Esophagus squamous epithelium (tissue), 5 donors: ENCODE measurements around the gene ACIN1. TPM values are rescaled to one million over a fixed set of nuclear protein-coding genes. Genes with fewer than 3 reads are reported as not detected.

Experiments
- DNase-seq: peaks from one replicate; lab custom pipeline; 2025; lab: John Stamatoyannopoulos, UW
- H3K27ac ChIP-seq, 4 donors: fragments of 200-600 bp; sonication (generic); one replicate each; pipeline ENCODE4 v1.5.1; 2016 to 2019; ENCODE audit warnings: mild to moderate bottlenecking in 1 of 4
- H3K27me3 ChIP-seq, 4 donors: fragments of 200-600 bp; sonication (generic); 1 replicate in 3 of 4; 2 replicates in 1 of 4; pipeline versions ENCODE4 v1.5.1 to v1.6.0; 2017 to 2021; ENCODE audit warnings: antibody characterized with exemption in 1 of 4
- H3K36me3 ChIP-seq, 3 donors: fragments of 200-600 bp; sonication (generic); one replicate each; pipeline ENCODE4 v1.5.1; 2016 to 2019
- H3K4me1 ChIP-seq, 3 donors: fragments of 200-600 bp; sonication (generic); one replicate each; pipeline ENCODE4 v1.5.1; 2017 to 2019
- H3K4me3 ChIP-seq, 4 donors: fragments of 200-600 bp; sonication (generic); 1 replicate in 3 of 4; 2 replicates in 1 of 4; pipeline ENCODE4 v1.5.1; 2016 to 2019; ENCODE audit warnings: mild to moderate bottlenecking in 2 of 4, moderate library complexity in 1 of 4
- H3K9me3 ChIP-seq, 3 donors: fragments of 200-600 bp; sonication (generic); one replicate each; pipeline ENCODE4 v1.5.1; 2016 to 2019
- CTCF ChIP-seq, 6 experiments: fragments of 450-650 bp in 4 of 6; fragments of 200-600 bp in 2 of 6; sonication (generic) in 2 of 6; IDR thresholded peaks; one replicate each; pipeline ENCODE4 v1.5.1; 2016 to 2019; ENCODE audit warnings: antibody characterized with exemption in 6 of 6, mild to moderate bottlenecking in 4 of 6, moderate library complexity in 4 of 6
- POLR2A ChIP-seq, 4 donors: fragments of 450-650 bp; IDR thresholded peaks; one replicate each; pipeline ENCODE4 v1.6.1; 2017; ENCODE audit warnings: antibody characterized with exemption in 4 of 4, mild to moderate bottlenecking in 4 of 4, moderate library complexity in 3 of 4
- WGBS, 2 donors: methylation state at CpG; one replicate each; pipeline ENCODE4 v1.1.5; 2018; 5-methylcytosine and 5-hydroxymethylcytosine counted together
- intact Hi-C: fragments of 100-400 bp; cut with DNase I; formaldehyde crosslinking; loops from one replicate; pipeline ENCODE4 v1.15.0; 2022
- total RNA-seq, 4 donors: library from RNA; depleted of rRNA; stranded (reverse); fragments of >200 nt; gene quantifications; one replicate each; pipeline ENCODE4 v1.1.0, GENCODE V29; 2016
- donor health status: DM: yes; HTN: yes; CAD: no.

Gene ACIN1
- total RNA-seq, 4 donors from 2014 or later: 51.4 to 107 (median 83.0) TPM

GRCh38 chr14:23053426-23053825 lies 41.5 kb downstream of the ACIN1 start:
- 80 to 93% methylated on average over 1 to 6 of the region's 10 CpGs for WGBS, 2 donors

GRCh38 chr14:23052671-23053070 lies 42.3 kb downstream of the ACIN1 start:
- H3K4me1 ChIP-seq: peaks cover 11 to 21% (median 12%) of the 10 kb centered on the region in 3 donors
- WGBS, 2 donors: 72 to 92% methylated on average over 2 to 3 of the region's 3 CpGs
- no peak for DNase-seq
- peaks cover 0 to 2% (median 0%) of the 10 kb centered on the region in 4 donors for H3K27me3 ChIP-seq
- no peak for TF ChIP-seq POLR2A (IDR thresholded peaks at IDR 0.05)
- no peak for TF ChIP-seq CTCF (IDR thresholded peaks at IDR 0.05)
- H3K4me3 ChIP-seq: no peak overlapping the region
- H3K27ac ChIP-seq: no peak overlapping the region
- H3K9me3 ChIP-seq: no peaks in the 10 kb centered on the region
- no peaks in the 10 kb centered on the region for H3K36me3 ChIP-seq
- intact Hi-C loops: no loop called here

More at GRCh38 chr14:23053426-23053825, 41.5 kb downstream of the ACIN1 start:
- H3K27ac ChIP-seq: no peak overlapping the region
- H3K36me3 ChIP-seq: peaks cover 0 to 3% (median 0%) of the 10 kb centered on the region in 3 donors
- no peak overlapping the region for H3K4me3 ChIP-seq
- H3K9me3 ChIP-seq: no peaks in the 10 kb centered on the region
- peaks cover 12 to 28% (median 14%) of the 10 kb centered on the region in 3 donors for H3K4me1 ChIP-seq
- intact Hi-C loops: no loop called here
- DNase-seq: no peak
- TF ChIP-seq POLR2A (IDR thresholded peaks at IDR 0.05) (no peak), CTCF (IDR thresholded peaks at IDR 0.05) (no peak)
- H3K27me3 ChIP-seq: no peaks in the 10 kb centered on the region

GRCh38 chr14:23052182-23052623 lies 42.7 kb downstream of the ACIN1 start:
- Histone ChIP-seq H3K4me3 (no peak overlapping the region), H3K36me3 (no peaks in the 10 kb centered on the region), H3K27me3 (peaks cover 0 to 3% (median 0%) of the 10 kb centered on the region in 4 donors), H3K9me3 (no peaks in the 10 kb centered on the region), H3K27ac (no peak overlapping the region), H3K4me1 (peaks cover 11 to 19% (median 11%) of the 10 kb centered on the region in 3 donors)
- 52% methylated on average over 5 of the region's 14 CpGs; no CpG with 5 or more reads in 1 of the 2 donors for WGBS, 2 donors
- TF ChIP-seq POLR2A (IDR thresholded peaks at IDR 0.05) (no peak), CTCF (IDR thresholded peaks at IDR 0.05) (peak in 2 of 6 experiments; percentile 9 to 42)
- no peak for DNase-seq
- intact Hi-C loops: no loop called here

GRCh38 chr14:23051141-23052057 lies 43.5 kb downstream of the ACIN1 start:
- H3K9me3 ChIP-seq: no peaks in the 10 kb centered on the region
- TF ChIP-seq POLR2A (IDR thresholded peaks at IDR 0.05): no peak
- TF ChIP-seq CTCF (IDR thresholded peaks at IDR 0.05): no peak
- WGBS, 2 donors: 65 to 69% methylated on average over 2 to 4 of the region's 5 CpGs
- peaks cover 0 to 3% (median 0%) of the 10 kb centered on the region in 4 donors for H3K27me3 ChIP-seq
- intact Hi-C loops: no loop called here
- H3K4me3 ChIP-seq: no peak overlapping the region
- peaks cover 3 to 11% (median 4%) of the 10 kb centered on the region in 3 donors for H3K4me1 ChIP-seq
- no peak overlapping the region for H3K27ac ChIP-seq
- DNase-seq: no peak
- H3K36me3 ChIP-seq: no peaks in the 10 kb centered on the region

GRCh38 chr14:23049011-23049410 lies 45.9 kb downstream of the ACIN1 start:
- no peaks in the 10 kb centered on the region for H3K36me3 ChIP-seq
- intact Hi-C loops: no loop called here
- TF ChIP-seq CTCF (IDR thresholded peaks at IDR 0.05) (no peak), POLR2A (IDR thresholded peaks at IDR 0.05) (no peak)
- 100% methylated on average over 1 of the region's 9 CpGs; no CpG with 5 or more reads in 1 of the 2 donors for WGBS, 2 donors
- H3K4me1 ChIP-seq: peaks cover 0 to 9% (median 0%) of the 10 kb centered on the region in 3 donors
- no peak overlapping the region for H3K4me3 ChIP-seq
- H3K9me3 ChIP-seq: no peaks in the 10 kb centered on the region
- no peak overlapping the region for H3K27ac ChIP-seq
- DNase-seq: no peak
- H3K27me3 ChIP-seq: peaks cover 0 to 3% (median 0%) of the 10 kb centered on the region in 4 donors
